ENCODE measurements around the gene CFAP157.

Gene CFAP157

DNA sequence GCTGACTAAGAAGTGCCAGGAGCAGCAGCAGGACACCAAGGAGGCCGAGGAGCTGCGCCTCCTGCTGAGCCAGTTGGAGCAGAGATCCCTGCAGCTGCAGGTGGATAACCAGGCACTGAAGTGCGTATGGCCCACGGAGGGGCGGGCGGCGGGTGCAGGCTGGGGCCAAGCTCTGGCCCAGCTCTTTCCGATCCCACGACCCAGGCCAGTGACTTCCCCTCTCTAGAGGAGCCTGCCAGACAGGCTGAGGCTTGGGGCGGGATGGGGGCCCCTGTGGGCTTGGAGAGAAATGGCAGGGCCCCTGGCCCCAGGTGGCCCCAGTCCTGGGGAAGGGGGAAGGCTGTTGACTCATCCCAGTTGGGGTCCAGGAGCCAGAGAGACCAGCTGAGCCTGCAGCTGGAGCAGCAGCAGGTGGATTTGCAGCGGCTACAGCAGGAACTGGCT, 5.1 kb downstream of the CFAP157 start:
- Histone ChIP-seq H3K79me2 (ENCODE audit: insufficient read depth, low read length) (no peaks in the 10 kb centered on the region), H3K4me3 (ENCODE audit: insufficient read depth, low read length, poor library complexity, severe bottlenecking) (no peak overlapping the region), H3F3A (ENCODE audit: insufficient read depth) (no peaks in the 10 kb centered on the region), H3K27ac (ENCODE audit: low read depth, low read length) (no peak overlapping the region), H3K9me3 (ENCODE audit: insufficient read depth, low read length) (no peaks in the 10 kb centered on the region; the same call in 1 of the 2 replicates), H3K27me3 (ENCODE audit: low read length) (no peaks in the 10 kb centered on the region), H2AFZ (ENCODE audit: low read depth, low read length, severe bottlenecking) (no peak overlapping the region), H4K20me1 (ENCODE audit: low read depth, low read length) (no peaks in the 10 kb centered on the region), H3K36me3 (ENCODE audit: low read length) (no peaks in the 10 kb centered on the region), H3K4me2 (ENCODE audit: low read depth, low read length, poor library complexity, severe bottlenecking) (no peak overlapping the region), H3K9ac (ENCODE audit: low read length) (no peak overlapping the region), H3K9me2 (replicated peaks; ENCODE audit: insufficient read depth, low read length) (no peaks in the 10 kb centered on the region)
- TF ChIP-seq, protein P1, sequence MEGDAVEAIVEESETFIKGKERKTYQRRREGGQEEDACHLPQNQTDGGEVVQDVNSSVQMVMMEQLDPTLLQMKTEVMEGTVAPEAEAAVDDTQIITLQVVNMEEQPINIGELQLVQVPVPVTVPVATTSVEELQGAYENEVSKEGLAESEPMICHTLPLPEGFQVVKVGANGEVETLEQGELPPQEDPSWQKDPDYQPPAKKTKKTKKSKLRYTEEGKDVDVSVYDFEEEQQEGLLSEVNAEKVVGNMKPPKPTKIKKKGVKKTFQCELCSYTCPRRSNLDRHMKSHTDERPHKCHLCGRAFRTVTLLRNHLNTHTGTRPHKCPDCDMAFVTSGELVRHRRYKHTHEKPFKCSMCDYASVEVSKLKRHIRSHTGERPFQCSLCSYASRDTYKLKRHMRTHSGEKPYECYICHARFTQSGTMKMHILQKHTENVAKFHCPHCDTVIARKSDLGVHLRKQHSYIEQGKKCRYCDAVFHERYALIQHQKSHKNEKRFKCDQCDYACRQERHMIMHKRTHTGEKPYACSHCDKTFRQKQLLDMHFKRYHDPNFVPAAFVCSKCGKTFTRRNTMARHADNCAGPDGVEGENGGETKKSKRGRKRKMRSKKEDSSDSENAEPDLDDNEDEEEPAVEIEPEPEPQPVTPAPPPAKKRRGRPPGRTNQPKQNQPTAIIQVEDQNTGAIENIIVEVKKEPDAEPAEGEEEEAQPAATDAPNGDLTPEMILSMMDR (IDR thresholded peaks at IDR 0.05; ENCODE audit: insufficient read depth, low read length, poor library complexity, severe bottlenecking), result no peak
- no peak for TF ChIP-seq EZH2phosphoT487 (conservative IDR thresholded peaks at IDR 0.05; ENCODE audit: low read length)

DNA sequence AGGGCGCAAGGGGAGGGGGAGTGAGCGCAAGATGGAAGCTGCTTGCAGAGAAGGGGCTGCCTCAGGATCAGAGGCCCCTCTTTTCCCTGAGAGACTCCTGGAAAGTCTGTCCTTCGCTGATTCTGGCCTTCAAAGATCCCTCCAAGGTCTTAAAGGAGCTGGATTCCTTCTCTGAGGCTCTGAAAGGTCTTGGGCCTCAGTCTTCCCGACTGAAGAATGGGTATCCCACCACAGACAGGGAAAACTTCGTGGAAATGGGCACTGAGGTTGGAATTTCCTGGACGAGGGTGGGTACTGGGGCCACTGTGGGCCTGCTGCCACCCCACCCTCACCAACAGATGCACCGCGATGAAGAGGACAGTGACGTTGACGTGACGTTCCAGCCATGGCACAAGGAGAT, 5.6 kb downstream of the CFAP157 start:
- no peak overlapping the region for H3K27ac ChIP-seq (ENCODE audit: low read depth, low read length)
- no peaks in the 10 kb centered on the region; the same call in 1 of the 2 replicates for H3K9me3 ChIP-seq (ENCODE audit: insufficient read depth, low read length)
- no peak overlapping the region for H3K4me2 ChIP-seq (ENCODE audit: low read depth, low read length, poor library complexity, severe bottlenecking)
- no peaks in the 10 kb centered on the region for H3F3A ChIP-seq (ENCODE audit: insufficient read depth)
- H3K4me3 ChIP-seq (ENCODE audit: insufficient read depth, low read length, poor library complexity, severe bottlenecking), result no peak overlapping the region
- H3K9ac ChIP-seq (ENCODE audit: low read length), result no peak overlapping the region
- H2AFZ ChIP-seq (ENCODE audit: low read depth, low read length, severe bottlenecking), result no peak overlapping the region
- no peaks in the 10 kb centered on the region for H3K79me2 ChIP-seq (ENCODE audit: insufficient read depth, low read length)
- TF ChIP-seq, protein P1 (IDR thresholded peaks at IDR 0.05; ENCODE audit: insufficient read depth, low read length, poor library complexity, severe bottlenecking), result no peak
- no peak for TF ChIP-seq EZH2phosphoT487 (conservative IDR thresholded peaks at IDR 0.05; ENCODE audit: low read length)
- H4K20me1 ChIP-seq (ENCODE audit: low read depth, low read length), result no peaks in the 10 kb centered on the region
- no peaks in the 10 kb centered on the region for H3K36me3 ChIP-seq (ENCODE audit: low read length)
- no peaks in the 10 kb centered on the region for H3K9me2 ChIP-seq (replicated peaks; ENCODE audit: insufficient read depth, low read length)
- H3K27me3 ChIP-seq (ENCODE audit: low read length), result no peaks in the 10 kb centered on the region

DNA sequence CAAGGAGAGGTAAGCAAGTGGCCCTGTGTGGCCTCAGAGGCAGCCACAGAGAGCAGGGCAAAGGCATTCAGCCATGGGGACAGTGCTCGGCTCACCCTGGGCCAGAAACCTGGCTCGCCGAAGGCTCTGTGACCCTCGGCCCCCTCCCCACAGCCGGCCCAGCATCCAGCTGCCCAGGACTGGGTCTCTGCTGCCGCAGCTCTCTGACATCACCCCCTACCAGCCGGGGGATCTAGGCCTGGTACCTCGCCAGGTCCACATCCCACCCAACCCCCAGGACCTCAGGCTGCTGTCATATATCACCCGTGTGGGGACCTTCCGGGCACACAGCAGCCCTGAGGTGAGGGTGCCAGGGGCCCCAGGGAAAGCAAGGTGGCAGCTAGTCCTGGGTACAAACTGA, 6.1 kb downstream of the CFAP157 start:
- Histone ChIP-seq H3K9me3 (ENCODE audit: insufficient read depth, low read length) (no peaks in the 10 kb centered on the region; the same call in 1 of the 2 replicates), H3K4me3 (ENCODE audit: insufficient read depth, low read length, poor library complexity, severe bottlenecking) (no peak overlapping the region), H3F3A (ENCODE audit: insufficient read depth) (no peaks in the 10 kb centered on the region), H3K9me2 (replicated peaks; ENCODE audit: insufficient read depth, low read length) (no peaks in the 10 kb centered on the region), H3K79me2 (ENCODE audit: insufficient read depth, low read length) (no peaks in the 10 kb centered on the region), H2AFZ (ENCODE audit: low read depth, low read length, severe bottlenecking) (no peak overlapping the region), H3K4me2 (ENCODE audit: low read depth, low read length, poor library complexity, severe bottlenecking) (no peak overlapping the region), H3K9ac (ENCODE audit: low read length) (no peak overlapping the region), H3K27ac (ENCODE audit: low read depth, low read length) (no peak overlapping the region), H3K27me3 (ENCODE audit: low read length) (no peaks in the 10 kb centered on the region), H4K20me1 (ENCODE audit: low read depth, low read length) (no peaks in the 10 kb centered on the region), H3K36me3 (ENCODE audit: low read length) (no peaks in the 10 kb centered on the region)
- TF ChIP-seq EZH2phosphoT487 (conservative IDR thresholded peaks at IDR 0.05; ENCODE audit: low read length), result no peak
- TF ChIP-seq, protein P1 (IDR thresholded peaks at IDR 0.05; ENCODE audit: insufficient read depth, low read length, poor library complexity, severe bottlenecking), result no peak

All from SU-DHL-6 (cell line).